NCI-H2196 treated with DMSO at 0.1 percent for 48 hours (cell line): ENCODE results near the gene ODC1.

ENCODE experiments used
- DNase-seq: peaks from one replicate; lab custom pipeline; 2025; ENCODE audit not compliant: unreplicated experiment; lab: John Stamatoyannopoulos, UW

The ODC1 gene

GRCh38 chr2:10434886-10435819 is 13.0 kb downstream of the ODC1 start:
- peak; percentile 48 for DNase-seq

DNA sequence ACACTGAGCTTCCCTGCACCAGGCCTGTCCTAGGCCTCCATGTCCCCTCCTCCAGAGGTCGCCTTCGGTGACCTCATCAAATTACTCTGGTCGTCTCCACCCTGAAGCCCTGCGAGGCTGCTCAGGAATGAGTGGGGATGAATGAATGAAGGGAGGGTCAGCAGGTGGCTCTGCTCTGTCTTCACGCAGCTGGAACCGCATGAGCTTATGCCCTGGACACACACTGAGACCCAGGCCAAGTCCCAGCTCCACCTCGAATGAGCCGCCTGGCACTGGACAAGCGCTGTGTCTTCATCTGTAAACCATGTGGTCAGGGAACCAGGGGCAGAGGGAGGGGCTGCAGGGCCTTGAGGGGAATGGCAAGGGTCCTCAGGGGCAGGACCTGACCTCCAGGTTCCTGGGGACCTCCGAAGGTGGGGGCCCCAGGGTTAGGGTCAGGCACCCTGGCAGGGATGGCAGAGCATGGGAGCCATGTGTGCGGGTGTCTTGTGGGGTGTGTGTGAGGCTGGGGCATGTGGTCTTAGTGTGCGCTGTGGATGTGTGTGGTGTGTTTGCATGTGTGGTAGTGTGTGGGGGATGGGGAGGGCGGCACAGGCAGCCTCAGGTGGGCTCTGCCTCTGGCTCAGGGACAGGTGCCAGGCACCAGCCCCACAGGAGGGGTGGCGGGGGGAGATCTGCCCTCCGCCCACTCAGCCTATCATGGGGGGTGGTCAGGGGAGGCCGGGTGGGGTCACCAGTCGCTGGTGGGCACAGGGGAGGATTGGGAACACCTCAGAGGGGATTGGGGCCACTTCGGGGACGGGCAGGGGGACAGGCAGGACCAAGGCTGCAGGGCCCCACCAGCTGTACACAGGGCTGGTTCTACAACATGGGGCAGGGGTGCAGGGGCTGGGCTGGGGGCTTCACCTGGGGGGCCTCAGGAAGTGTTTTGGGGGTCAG is 13.9 kb downstream of the ODC1 start:
- no peak for DNase-seq

- DNase-seq = no peak
Observed at GRCh38 chr2:10433264-10433946, 14.7 kb downstream of the ODC1 start.

GRCh38 chr2:10432311-10433181 is 15.6 kb downstream of the ODC1 start:
- no peak for DNase-seq

DNA sequence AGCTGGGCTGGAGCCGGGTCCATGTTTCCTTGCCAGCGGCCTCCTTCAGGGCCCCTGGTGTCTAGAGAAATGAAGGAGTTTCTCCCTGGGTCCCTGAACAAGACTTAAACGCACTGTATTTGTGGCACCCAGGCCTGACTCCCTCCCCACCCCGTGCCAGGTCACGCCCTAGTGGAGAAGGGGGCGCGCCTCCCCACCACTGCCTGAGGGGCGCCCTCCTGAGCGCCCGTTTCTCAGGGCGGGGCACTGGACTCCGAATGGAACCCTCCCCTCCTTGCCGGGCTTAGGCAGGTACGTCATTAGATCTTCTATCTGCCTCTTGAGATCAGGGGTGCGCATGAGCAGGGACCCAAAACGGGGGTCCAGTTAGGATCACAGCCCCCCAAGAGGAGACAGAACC is 16.3 kb downstream of the ODC1 start:
- no peak for DNase-seq

- DNase-seq = no peak
Observed at GRCh38 chr2:10430886-10431622, 17.1 kb downstream of the ODC1 start.

DNA sequence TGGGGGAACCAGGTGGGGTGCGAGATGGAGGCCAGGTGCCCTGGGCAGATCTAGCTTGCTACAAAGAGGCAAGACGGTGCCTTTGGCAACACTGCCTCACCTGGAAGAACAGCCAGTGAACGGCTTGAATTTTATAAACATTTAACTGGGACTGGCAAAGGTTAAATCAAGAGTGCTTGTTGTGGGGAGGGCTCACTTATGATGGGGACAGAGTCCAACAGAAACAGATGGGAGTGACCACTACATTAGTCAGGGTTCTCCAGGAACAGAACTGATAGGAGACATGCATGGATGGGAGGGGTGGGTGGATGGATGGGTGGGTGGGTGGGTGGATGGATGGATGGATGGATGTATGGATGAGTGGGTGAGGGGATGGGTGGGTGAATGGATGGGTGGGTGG is 19.2 kb downstream of the ODC1 start:
- DNase-seq = no peak

- DNase-seq = no peak
Observed at GRCh38 chr2:10428355-10428754, 19.8 kb downstream of the ODC1 start.

DNA sequence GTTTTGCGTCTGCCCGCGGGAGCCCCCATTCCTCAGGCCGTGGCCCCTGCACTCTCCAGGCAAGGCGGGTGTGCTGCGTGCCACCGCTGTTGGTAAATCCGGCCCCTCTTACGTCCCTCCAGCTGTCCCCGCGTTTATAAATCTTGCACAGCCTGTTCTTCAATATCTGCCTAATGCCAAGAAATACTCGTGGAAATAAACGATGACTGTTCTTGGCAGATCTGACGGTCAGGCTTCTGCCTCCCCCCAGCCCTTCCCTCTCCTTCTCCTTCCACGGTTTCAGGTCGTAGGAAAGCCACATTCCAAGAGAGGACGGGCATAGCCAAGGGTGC is 20.5 kb downstream of the ODC1 start:
- DNase-seq = no peak

DNA sequence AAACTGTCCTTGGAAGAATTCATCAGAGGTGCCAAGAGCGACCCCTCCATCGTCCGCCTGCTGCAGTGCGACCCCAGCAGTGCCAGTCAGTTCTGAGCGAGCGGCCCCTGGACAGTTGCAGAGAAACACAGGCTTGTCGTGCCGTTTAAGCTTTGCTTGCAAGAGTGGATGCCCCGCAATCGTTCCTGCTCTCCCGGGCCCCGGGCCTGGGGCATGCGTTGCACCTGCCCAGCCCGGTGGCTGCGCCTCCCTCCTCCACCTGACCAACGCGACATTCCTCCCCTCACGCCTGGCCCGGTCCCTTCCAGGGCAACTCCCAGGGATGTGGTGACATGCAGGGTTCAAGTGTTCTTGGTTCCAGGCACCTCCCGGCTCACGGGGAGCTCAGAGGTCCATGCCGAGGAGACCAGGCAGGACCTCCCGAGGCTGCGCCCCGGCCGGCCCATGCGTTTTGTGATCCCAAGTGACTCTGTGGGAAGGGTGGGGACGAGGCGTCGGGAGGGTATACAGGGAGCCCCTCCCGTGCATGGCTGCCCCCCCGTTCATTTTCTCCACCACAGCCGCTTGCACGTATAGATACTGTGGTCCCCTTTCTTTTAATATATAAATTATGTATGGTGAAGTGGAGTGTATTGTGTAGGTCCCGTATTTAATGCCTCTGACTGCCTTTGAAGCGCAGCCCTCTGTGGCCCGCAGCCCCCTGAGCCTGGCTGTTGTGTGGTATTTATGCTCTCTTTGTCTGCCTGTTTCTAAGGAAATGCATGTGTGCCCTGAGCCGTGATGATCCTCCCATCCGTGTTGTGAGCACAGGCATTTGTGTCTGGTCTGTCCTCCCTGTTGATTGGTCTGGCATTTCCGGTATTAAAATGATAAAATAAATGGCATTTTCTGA is 21.2 kb downstream of the ODC1 start:
- no peak for DNase-seq

DNA sequence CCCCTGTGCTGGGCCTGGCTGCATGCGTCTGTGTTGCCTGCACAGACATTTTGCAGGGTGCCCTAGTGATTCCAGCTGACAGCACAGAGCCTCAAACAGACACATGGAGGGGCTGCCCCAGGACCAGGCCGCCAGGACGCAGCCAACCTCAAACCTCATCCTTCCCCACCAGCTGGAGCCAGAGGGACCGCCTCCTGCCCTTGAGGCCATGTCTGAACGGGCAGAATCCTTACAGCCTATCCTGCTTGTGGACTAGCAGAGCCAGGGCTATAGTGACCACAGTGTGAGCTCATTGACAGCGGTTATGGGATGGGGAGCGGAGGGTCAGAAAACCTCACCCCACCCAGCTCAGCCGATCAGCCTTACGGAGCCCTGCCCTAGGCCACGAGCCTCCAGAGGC is 22.4 kb downstream of the ODC1 start:
- no peak for DNase-seq

DNA sequence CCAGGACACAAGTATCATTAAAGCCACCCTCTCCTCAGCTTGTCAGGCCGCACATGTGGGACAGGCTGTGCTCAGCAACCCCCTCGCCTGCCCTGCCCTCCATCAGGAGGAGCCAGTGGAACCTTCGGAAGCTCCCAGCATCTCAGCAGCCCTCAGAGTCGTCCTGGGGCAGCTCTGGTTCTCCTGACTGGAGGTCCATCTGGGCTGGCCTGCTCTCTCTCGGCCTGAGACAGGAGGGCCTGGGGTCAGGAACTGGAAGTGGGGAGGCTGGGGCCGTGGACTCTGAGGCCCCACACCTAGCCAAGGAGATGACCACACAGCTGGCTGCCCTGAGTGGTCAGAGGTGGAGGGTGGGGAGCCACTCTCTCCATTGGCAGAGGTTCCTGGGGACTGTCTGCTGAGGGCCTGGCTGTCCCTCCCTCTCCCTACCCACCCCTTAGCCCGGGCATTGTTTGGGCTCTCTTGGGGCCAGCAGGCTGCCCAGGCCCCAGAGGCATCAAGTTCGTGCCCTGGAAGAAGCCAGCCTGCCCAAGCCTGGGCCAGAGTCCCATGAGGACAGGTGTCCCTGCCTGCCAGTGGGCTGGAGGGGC is 23.1 kb downstream of the ODC1 start:
- DNase-seq = no peak

DNA sequence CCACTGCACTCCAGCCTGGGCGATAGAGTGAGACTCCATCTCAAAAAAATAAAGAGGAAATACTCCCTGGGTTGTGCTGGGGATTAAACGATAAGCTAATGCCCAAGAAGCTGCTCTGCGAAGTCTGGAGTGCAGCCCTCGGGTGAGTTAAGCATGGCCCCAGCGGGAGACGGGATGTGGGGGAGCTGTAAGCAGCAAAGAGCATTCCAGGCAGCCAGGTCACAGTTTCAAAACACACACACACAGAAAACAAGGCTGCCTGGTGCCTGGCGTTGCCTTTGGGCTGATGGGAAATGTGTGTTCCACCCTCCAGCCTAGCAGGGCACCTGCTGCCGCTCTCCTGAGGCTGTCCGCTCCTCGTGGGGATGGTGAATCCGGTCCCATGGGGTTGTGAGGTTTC is 24.1 kb downstream of the ODC1 start:
- no peak for DNase-seq

- DNase-seq = no peak
Observed at GRCh38 chr2:10423400-10423774, 24.7 kb downstream of the ODC1 start.

DNA sequence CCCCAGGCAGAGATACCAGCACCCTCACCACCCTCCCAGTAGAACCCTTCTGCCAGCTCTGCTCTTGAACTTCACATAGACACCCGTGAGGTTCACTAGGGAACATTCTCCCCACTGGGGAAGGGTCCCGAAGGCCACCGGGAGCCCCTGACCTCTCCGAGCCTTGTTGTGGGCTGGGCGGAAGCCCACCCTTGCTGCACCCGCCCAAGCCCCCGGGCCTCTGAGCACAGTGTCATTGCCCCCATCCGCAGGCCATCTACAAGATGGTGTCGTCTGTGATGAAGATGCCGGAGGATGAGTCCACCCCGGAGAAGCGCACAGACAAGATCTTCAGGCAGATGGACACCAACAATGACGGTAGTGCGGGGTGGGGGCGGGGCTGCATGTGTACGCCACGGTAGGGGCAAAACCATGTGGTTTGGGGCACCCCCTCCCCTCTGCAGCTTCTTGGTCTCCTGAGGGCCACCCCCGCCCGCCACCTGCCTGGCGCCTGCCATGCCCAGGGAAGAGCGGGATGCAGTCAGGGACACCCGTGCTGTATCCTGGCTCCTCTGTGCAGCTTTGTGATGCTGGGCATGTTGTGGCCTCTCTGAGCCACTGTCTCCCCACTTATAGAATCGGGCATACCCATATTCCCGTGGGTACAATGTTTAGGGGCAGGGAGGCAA is 25.3 kb downstream of the ODC1 start:
- no peak for DNase-seq

DNA sequence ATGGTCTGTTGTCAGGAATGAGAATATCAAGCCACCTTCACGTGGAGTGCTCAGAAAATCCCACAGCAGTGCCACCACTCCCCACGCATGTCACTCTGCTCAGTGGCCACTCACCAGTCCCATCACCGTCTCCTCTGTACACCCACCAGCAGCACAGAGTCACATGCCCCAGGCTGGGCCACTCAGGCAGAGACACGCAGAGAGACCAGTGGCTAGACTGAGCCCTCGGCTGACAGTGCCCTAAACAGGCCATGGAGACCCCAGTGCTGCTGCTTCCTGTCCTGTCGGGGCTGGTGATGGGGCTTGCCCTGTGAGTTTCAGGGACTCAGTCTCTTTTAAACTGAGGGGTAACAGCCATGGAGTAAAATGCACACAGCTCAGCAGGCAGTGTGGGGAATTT is 25.9 kb downstream of the ODC1 start:
- DNase-seq = no peak

DNA sequence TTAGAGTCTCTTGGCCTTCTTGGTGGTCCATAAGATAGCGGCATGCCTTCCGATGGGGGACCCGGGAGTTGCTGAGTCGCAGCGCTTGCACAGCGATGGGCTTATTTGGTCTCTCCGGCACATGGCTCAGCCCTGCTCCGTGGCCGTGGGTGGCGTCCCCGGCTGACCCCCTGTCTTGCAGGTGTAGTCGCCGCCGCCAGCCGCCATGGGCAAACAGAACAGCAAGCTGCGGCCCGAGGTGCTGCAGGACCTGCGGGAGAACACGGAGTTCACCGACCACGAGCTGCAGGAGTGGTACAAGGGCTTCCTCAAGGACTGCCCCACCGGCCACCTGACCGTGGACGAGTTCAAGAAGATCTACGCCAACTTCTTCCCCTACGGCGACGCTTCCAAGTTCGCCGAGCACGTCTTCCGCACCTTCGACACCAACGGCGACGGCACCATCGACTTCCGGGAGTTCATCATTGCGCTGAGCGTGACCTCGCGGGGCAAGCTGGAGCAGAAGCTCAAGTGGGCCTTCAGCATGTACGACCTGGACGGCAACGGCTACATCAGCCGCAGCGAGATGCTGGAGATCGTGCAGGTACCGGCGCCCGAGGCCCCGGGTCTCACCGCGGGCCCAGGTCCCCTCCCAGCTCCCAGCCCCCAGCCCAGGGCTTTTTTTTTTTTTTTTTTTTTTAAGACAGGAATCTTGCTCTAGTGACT is 28.4 kb downstream of the ODC1 start:
- no peak for DNase-seq
